Prostate gland (tissue), 2 donors: ENCODE results near the gene NOXRED1. TPM values are rescaled to one million over a fixed set of nuclear protein-coding genes. Genes with fewer than 3 reads are reported as not detected.

ENCODE experiments used
- DNase-seq: peaks from one replicate; pipeline ENCODE4 v3.0.0-alpha.2; 2019; ENCODE audit warnings: low spot score
- H3K27ac ChIP-seq, 2 donors: fragments of 200-600 bp; sonication (generic); 2 replicates each; pipeline ENCODE4 v1.5.1; 2017 to 2019
- H3K27me3 ChIP-seq: fragments of 200-600 bp; sonication (generic); replicated peaks from 2 replicates; pipeline ENCODE4 v1.5.1; 2019; ENCODE audit not compliant: insufficient read depth
- H3K36me3 ChIP-seq, 2 donors: fragments of 200-600 bp; sonication (generic); 1 replicate in 1 of 2; 2 replicates in 1 of 2; pipeline versions ENCODE4 v1.5.1 to v1.8.1; 2017 to 2019
- H3K4me1 ChIP-seq: fragments of 200-600 bp; sonication (generic); replicated peaks from 2 replicates; pipeline ENCODE4 v1.5.1; 2019
- H3K4me3 ChIP-seq, 2 donors: fragments of 200-600 bp; sonication (generic); 2 replicates each; pipeline ENCODE4 v1.5.1; 2017 to 2019
- H3K9me3 ChIP-seq: fragments of 200-600 bp; sonication (generic); 2 replicates; pipeline ENCODE4 v1.5.1; 2017
- POLR2A ChIP-seq: fragments of 450-650 bp; IDR thresholded peaks from one replicate; pipeline ENCODE4 v1.6.1; 2016; ENCODE audit warnings: antibody characterized with exemption, mild to moderate bottlenecking
- POLR2AphosphoS5 ChIP-seq: sonication (generic); formaldehyde crosslinking; IDR thresholded peaks from one replicate; pipeline ENCODE4 v1.6.1; 2017; ENCODE audit warnings: antibody characterized with exemption
- WGBS: methylation state at CpG from one replicate; pipeline ENCODE4 v1.1.5; 2018; 5-methylcytosine and 5-hydroxymethylcytosine counted together
- intact Hi-C: fragments of 100-400 bp; cut with DNase I; formaldehyde crosslinking; loops from one replicate; pipeline ENCODE4 v1.14.2; 2022
- total RNA-seq, 2 donors: library from RNA; depleted of rRNA; stranded (reverse); fragments of >200 nt; gene quantifications; one replicate each; pipeline ENCODE4 v1.1.0, GENCODE V29; 2016
- TF ChIP-seq, protein P1 (sequence below), 4 experiments: fragments of 200-600 bp in 2 of 4; fragments of 450-650 bp in 2 of 4; sonication (generic) in 2 of 4; IDR thresholded peaks; 1 replicate in 3 of 4; 2 replicates in 1 of 4; pipeline ENCODE4 v1.5.1; 2016 to 2019; ENCODE audit warnings: antibody characterized with exemption in 4 of 4, mild to moderate bottlenecking in 2 of 4, moderate library complexity in 2 of 4

NOXRED1 gene
- total RNA-seq, 2 donors from 2014 or later, result 3.5 TPM; not detected in 1

DNA sequence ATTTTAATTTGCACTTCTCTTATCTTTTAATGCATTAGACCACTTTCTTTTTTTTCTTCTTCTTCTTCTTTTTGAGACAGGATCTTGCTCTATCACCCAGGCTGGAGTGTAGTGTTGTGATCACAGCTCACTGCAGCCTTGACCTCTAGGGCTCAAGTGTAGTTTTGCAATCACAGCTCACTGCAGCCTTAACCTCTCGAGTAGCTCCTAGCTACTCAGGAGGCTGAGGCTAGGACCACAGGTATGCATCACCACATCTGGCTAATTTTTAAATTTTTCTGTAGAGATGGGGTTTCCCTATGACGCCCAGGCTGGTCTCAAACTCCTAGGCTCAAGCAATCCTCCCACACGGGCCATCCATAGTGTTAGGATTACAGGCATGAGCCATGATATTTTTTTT lies 59.2 kb downstream of the NOXRED1 start:
- Histone ChIP-seq H3K36me3 (no peaks in the 10 kb centered on the region), H3K9me3 (no peaks in the 10 kb centered on the region), H3K27me3 (no peaks in the 10 kb centered on the region), H3K4me3 (no peak overlapping the region), H3K27ac (no peak overlapping the region), H3K4me1 (no peaks in the 10 kb centered on the region)
- TF ChIP-seq POLR2AphosphoS5, result no peak
- TF ChIP-seq POLR2A, result no peak
- 88% methylated on average over 3 of the region's 3 CpGs for WGBS
- DNase-seq, result no peak
- intact Hi-C loops, result no loop called here

GRCh38 chr14:77359626-77360025 lies 63.7 kb downstream of the NOXRED1 start:
- Histone ChIP-seq H3K9me3 (no peaks in the 10 kb centered on the region), H3K4me3 (no peak overlapping the region), H3K27me3 (no peaks in the 10 kb centered on the region), H3K4me1 (no peaks in the 10 kb centered on the region), H3K27ac (no peak overlapping the region), H3K36me3 (no peaks in the 10 kb centered on the region)
- DNase-seq, result no peak
- intact Hi-C loops, result no loop called here
- TF ChIP-seq POLR2A (no peak), POLR2AphosphoS5 (no peak)
- TF ChIP-seq, protein P1, sequence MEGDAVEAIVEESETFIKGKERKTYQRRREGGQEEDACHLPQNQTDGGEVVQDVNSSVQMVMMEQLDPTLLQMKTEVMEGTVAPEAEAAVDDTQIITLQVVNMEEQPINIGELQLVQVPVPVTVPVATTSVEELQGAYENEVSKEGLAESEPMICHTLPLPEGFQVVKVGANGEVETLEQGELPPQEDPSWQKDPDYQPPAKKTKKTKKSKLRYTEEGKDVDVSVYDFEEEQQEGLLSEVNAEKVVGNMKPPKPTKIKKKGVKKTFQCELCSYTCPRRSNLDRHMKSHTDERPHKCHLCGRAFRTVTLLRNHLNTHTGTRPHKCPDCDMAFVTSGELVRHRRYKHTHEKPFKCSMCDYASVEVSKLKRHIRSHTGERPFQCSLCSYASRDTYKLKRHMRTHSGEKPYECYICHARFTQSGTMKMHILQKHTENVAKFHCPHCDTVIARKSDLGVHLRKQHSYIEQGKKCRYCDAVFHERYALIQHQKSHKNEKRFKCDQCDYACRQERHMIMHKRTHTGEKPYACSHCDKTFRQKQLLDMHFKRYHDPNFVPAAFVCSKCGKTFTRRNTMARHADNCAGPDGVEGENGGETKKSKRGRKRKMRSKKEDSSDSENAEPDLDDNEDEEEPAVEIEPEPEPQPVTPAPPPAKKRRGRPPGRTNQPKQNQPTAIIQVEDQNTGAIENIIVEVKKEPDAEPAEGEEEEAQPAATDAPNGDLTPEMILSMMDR (IDR thresholded peaks at IDR 0.05), result no peak
- 91% methylated on average over 1 of the region's 1 CpG for WGBS

GRCh38 chr14:77356899-77357298 lies 66.4 kb downstream of the NOXRED1 start:
- no peak for TF ChIP-seq POLR2A
- TF ChIP-seq POLR2AphosphoS5, result no peak
- TF ChIP-seq, protein P1 (IDR thresholded peaks at IDR 0.05), result no peak
- WGBS, result 97% methylated on average over 4 of the region's 4 CpGs
- Histone ChIP-seq H3K4me3 (no peak overlapping the region), H3K4me1 (no peaks in the 10 kb centered on the region), H3K36me3 (no peaks in the 10 kb centered on the region), H3K9me3 (no peaks in the 10 kb centered on the region), H3K27ac (no peak overlapping the region), H3K27me3 (no peaks in the 10 kb centered on the region)
- intact Hi-C loops, result no loop called here
- no peak for DNase-seq

DNA sequence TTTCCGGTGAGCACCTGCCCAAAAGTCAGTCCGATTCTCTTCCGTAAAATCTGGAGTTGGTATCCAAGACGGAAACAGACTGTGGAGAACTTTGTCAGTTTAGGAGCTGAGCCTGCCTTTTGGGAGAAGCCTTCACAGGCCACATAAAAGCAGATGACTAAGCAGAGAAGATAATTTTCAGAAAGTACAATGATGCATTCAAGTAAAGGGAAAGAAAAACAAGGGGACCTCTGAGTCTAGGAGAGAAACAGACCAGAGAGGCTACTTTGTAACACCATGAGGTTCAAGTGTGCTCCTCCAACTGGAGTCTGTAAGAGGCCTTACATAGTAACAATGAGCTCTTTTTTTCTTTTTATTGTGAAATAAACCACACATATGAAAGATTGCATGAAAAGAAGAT lies 67.5 kb downstream of the NOXRED1 start:
- TF ChIP-seq POLR2AphosphoS5 (no peak), POLR2A (no peak)
- TF ChIP-seq, protein P1 (IDR thresholded peaks at IDR 0.05), result no peak
- Histone ChIP-seq H3K4me3 (no peak overlapping the region), H3K27ac (no peak overlapping the region), H3K36me3 (no peaks in the 10 kb centered on the region), H3K27me3 (no peaks in the 10 kb centered on the region), H3K9me3 (no peaks in the 10 kb centered on the region), H3K4me1 (no peaks in the 10 kb centered on the region)
- WGBS, result 97% methylated on average over 4 of the region's 4 CpGs
- intact Hi-C loops, result no loop called here
- no peak for DNase-seq

DNA sequence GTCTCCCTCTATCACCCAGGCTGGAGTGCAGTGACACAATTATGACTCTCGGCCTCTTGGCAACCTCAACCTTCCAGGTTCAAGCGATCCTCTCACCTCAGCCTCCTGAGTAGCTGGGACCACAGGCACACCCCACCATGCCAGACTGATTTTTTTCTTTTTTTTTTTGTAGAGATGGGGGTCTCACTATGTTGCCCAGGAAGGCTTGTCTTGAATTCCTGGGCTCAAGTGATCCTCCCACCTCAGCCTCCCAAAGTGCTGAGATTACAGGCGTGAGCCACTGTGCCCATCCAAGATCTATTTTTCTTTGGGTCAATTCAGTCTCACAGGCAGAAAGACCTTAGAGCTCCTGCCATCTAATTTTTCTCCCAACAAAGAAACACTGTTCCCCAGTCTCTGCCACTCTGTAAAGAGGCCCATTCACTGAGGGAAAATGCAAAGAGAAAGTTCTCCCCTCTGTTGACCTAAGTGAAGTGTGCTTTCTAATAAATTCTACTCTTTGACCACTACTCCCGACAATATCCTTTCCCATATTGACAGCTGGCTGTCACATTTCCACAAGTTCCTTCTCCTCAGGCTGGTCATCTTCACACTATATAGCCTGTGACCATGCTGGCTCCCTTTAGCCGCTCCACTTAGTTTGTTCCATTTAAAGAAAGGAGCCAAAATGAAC lies 69.7 kb downstream of the NOXRED1 start:
- DNase-seq, result no peak
- Histone ChIP-seq H3K4me1 (no peaks in the 10 kb centered on the region), H3K9me3 (no peaks in the 10 kb centered on the region), H3K27ac (no peak overlapping the region), H3K4me3 (no peak overlapping the region), H3K36me3 (no peaks in the 10 kb centered on the region), H3K27me3 (no peaks in the 10 kb centered on the region)
- WGBS, result 91% methylated on average over 5 of the region's 5 CpGs
- intact Hi-C loops, result no loop called here
- TF ChIP-seq POLR2AphosphoS5 (no peak), POLR2A (no peak)
- TF ChIP-seq, protein P1 (IDR thresholded peaks at IDR 0.05), result no peak
